ENCODE data around the gene EDEM1.

EDEM1 gene

DNA sequence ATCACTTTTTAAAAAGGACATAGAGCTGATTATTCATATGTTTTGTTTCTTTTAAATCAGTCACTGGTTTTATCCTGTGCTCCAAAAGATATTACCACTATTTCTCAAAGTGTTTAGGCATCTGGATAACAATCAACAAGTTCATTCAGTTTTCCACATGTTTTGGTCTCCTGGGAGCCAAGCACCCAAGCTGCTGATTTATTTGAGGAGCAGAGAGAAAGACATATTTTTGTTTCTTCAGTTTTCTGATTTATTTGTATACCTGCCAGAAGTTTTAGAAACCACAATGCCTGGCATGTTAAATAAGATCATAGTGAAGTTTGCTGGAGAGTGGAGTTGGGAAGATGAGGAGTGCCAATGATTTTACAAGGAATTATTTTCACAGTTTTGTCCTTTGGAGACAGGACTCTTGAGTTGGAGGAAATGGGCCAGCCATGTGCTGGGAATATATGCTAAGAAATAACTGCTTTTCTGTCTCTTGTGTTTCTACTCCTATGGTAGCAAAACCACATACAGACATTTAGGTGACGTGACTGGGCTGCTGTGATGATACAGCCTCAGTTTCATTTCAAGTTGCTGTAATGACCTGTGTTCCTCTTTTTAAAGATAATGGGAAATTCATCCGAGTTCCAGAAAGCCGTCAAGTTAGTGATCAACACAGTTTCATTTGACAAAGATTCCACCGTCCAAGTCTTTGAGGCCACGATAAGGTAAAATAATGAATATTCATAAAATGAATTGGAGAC lies 11.7 kb downstream of the EDEM1 start:
- no peak for DNase-seq (ENCODE audit: low spot score)

DNA sequence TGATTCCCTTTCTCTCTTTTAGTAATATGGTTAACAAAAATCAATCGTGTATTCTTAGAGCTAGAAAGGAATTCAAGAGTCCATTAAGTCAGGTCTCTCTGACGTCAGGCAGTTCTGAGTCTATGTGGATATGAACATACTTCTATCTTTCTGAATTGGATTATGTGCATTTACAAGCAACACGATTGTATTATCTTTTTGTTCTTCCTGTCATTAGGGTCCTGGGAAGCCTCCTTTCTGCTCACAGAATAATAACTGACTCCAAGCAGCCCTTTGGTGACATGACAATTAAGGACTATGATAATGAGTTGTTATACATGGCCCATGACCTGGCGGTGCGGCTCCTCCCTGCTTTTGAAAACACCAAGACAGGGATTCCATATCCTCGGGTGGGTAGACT lies 14.0 kb downstream of the EDEM1 start:
- DNase-seq (ENCODE audit: low spot score): no peak

DNA sequence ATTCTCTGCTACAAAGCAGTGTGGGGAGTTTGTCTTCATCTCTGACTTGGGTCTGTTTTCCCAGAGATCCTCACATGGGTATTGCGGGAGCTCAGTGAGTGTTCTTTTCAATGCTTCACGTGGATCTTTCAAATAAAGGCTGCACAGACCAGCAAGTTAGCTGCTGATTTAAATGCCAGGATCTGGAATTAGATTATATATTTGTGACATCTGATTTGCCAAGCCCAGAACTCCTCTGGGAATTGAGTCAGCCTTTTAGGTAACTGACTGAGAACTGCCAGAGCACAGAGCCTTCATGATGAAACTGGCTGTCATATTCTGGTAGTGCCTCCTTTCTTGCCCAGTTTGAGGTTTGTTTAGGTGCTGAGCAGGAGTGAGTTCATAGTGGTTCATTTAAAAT lies 14.7 kb downstream of the EDEM1 start:
- no peak for DNase-seq (ENCODE audit: low spot score)

DNA sequence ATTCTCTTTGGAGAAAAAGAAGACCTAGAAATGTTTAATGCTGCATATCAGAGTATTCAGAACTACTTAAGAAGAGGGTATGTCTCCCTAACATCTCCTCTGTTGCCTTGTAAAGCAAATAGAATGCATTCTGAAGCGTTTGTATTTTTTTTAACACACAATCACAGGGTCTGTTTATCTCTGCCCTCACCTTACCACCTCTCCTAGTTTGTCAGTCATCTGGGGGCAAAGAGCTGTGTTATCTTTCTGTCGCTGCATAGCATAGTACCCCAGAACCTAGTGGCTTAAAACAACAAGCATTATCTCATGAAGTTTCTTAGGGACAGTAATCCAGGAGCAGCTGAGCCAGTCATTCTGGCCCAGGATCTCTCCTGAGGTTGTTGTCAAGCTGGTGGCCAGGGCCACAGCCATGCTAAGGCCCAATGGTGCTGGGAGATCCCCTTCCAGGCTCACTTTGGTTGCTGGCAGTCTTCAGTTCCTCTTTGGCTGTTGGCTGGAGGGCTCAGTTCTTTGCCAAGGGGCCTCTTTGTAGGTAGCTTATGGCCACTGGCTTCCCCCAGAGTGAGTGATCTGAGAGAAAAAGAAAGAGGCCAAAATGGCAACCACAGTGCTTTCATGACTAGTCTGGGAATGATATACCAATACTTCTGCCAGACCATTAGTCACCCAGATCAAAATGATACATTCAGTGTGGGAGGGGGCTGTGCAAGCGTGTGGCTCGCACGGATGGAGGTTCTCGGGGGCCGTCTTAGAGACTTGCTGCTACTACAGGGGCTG lies 17.8 kb downstream of the EDEM1 start:
- no peak for DNase-seq (ENCODE audit: low spot score)

DNA sequence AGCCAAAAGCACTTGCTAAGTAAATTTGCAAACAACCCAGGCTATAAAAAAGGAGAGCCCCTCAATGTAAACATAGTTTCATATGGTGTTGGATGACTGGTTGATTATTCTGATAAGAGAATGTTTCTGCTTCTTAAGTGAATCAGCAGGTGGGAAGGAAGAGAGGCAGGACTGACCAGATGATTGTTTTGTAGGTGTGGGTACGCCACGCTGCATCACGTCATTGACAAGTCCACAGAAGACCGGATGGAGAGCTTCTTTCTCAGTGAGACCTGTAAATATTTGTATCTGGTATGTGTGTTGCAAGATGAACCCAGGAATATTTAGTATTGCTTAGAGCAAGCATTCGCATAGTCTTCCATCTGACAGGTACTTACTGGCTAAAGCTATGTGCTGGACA lies 23.4 kb downstream of the EDEM1 start:
- DNase-seq (ENCODE audit: low spot score): no peak

DNA sequence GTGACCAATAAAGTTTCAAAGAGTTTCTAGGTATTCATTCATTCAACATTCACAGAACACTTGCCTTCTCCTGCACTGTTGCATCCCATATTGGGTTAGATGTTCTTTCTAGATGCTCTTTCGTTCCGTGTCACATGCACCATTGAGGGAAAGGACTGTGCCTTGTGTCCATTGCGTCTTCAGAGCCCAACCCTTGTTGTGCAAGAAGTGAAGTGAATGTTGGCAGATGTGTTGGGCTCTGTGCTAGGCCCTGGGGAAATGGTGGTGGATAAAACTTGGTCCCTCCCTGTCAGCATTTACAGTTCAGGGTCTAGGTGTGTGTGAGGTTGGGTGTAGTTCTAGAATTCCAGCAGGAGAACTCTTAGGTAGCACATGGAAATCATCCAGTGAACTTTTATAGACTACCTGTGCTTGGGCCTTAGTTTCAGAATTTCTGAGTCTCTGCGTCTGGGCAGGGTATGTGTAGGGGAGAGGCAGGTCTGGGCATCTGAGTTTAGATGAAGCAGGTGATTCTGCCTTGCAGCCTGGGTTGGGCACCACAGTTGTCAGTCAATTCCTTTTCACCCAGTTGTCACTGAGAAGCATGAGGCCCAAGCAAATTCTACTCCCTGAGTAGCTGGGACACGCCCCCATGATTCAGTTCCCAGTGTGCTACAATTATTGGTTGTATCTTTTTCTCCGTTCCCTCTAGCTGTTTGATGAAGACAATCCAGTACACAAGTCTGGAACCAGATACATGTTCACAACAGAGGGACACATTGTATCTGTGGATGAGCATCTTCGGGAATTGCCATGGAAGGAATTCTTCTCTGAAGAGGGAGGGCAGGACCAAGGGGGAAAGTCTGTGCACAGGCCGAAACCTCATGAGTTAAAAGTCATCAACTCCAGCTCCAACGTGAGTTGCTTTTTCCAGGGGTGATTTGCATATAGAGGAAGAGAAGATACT lies 25.4 kb downstream of the EDEM1 start:
- DNase-seq (ENCODE audit: low spot score): peak; percentile 39

DNA sequence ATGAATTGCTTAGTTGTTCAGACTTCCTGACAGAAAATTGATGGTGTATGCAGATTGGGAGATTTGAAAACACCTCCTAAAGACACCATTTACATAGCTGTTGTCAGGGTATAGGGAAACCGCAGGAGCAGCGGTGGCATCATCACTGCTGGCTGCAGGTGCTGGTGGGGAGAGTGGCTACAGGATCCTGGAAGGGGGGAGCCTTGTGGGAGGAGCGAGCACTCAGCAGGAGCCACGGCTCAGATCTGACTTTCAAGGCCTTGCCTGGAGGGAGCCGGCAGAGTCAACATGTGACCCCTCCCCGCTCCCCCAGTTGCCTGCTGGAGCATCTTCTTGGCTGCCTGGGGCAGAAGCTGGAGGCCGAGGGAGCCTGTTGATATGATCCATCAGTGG lies 26.1 kb downstream of the EDEM1 start:
- peak; percentile 71 for DNase-seq (ENCODE audit: low spot score)

DNA sequence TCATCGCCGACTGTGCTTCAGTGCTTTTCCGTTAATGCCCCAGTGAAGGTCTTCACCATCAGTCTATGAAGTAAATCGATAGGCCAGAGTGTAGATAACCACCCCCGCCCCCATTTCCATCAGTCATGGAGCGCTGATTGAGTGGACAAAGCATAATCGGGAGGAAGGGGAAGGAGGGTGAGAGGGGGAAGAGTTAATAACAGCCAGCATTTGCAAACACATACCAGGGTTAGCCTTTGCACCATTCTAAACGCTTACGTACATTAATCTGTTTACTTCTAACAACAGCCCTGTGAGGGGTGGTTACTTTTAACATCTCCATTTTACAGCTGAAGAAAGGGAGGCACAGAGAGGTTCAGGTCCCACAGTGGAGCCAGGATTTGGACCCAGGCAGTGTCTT lies 26.8 kb downstream of the EDEM1 start:
- DNase-seq (ENCODE audit: low spot score): no peak

DNA sequence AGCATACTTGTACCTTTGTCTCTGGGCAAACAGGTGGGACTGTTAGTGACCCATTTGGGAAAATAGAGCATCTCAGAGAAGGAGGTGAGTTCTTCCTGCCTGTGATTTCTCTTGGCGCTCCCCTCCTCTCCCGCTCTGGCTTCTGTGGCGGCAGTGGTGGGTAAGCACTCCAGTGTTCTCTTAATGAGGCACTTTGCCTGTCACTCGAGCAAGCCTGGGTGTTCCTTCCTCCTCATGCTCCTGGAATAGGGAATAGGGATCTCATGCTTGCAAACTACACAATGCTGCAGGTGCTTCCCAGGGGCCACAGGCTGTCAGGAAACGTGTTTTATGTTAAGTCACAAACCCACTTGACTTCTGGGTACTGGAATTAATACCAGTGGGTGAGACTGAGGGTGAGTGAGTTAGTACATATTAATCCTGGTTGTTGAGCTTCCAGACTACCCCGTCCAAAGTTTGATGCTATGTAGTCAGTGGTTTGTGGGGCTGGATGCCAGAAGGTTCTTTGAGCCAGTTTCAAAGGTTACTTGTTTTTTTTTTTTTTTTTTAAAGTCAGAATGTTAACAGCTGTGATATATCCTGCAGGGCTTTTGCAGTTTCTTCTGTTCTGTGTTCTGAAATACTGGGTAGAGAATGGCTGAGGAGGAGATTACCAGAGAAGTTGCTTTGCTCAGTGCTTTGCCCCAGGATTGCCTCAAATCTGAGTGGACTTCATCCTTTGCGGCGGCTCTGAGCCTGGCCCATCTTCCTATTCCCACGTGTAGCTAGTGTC lies 30.5 kb downstream of the EDEM1 start:
- no peak for DNase-seq (ENCODE audit: low spot score)

DNA sequence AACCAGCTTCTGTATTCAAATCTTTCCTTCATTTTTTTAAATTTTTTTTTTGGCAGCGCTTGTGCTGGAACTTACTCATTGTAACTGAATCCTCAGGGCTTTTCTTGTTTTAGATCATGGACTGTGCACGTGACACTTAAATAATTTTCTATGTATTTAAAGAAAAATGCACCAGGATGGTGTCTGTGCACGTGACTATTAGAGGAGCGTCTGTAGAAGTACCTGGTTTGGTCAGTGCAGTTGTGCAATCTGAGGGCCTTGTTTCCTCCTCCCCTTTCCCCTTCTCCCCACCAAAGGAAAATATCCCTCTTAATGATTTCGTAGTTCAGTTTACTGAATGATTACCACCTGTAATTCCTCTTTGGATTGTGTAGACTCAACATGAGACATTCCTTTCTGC lies 31.3 kb downstream of the EDEM1 start:
- DNase-seq (ENCODE audit: low spot score): no peak

DNA sequence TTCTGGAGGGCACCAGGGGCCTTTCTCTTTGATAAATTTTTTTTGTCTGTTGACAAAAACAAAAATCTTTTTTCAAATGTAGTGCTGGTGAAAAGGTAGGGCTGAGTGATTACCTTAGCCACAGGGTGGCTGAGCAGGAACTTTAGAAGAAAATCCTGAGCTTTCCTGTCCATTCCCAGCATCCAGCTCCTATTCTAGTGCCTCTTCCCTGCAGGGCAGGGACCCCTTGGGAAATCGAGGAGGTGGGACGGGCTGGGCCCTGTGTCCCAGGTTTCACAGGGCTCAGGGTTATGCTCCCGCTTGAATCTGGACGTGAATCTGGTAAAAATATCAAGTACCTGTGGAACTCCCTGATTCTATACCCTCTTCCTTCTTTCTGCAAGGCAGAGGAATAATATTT lies 31.7 kb downstream of the EDEM1 start:
- DNase-seq (ENCODE audit: low spot score): peak; percentile 35

DNA sequence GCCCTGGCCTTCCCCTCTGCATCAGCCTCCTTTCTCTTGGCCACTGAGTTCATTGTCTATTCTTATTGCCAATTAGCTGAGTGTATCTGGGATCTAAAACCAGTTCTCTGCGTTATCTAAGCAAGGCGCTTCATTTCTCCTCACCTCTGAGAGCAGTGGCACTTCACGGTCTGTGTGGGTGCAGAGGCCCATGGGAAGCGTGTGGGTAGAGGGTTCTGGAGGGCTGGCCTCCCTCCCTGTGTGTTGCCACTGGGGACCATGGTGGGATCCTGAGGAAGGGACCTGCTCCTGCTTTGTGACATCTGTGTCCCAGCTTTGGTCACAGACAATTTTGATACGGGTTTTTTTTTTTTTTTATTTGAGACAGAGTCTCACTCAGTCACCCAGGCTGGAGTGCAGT lies 32.7 kb downstream of the EDEM1 start:
- no peak for DNase-seq (ENCODE audit: low spot score)

DNA sequence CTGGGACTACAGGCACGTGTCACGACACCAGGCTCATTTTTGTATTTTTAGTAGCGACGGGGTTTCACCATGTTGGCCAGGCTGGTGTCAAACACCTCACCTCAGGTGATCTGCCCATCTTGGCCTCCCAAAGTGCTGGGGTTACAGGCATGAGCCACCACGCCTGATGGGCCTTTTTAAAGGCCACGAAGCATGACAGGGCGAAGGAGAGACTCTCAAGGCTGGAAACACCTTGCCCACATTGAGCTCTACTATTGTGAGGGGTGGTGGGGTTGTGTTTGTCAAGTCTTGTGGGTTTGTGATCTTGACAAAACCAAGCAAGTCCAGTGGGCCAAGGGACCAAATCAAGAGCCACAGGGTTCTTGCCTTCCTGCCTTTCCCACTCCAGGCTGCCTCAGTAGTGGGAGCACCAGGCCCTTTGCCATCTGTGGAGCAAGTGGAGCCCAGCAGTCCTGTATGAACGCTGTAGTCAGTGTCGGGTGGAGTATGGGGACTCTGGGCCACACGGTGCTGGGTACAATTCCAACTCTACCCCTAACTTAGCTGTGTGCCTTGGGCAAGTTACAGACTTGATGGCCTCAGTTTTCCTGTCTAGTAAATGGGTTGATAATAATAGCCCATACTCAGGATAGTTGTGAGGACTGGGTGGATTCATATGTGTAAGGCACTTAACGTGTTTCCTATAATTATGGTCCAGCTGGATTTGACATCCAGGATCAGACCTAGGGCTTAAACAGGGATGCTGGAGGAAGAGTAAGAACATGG lies 33.3 kb downstream of the EDEM1 start:
- no peak for DNase-seq (ENCODE audit: low spot score)

DNA sequence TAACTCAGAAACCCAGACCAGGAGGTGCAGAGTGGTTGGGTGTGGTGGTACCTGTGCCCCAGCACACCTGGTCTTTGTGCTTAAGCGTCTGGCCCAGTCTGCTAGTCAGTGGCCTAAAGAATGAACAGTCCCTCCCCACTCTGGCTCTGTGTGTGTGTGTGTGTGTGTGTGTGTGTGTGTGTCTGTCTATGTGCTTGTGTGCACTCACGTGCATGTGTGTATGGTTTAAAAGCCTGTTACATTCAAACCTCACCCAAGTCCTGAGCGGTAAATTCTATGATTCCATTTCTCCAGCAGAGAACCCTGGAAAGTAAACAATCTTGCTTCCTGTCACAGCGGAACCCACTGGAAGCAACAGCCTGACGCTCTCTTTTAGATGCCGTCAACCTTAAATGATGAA lies 34.2 kb downstream of the EDEM1 start:
- no peak for DNase-seq (ENCODE audit: low spot score)

DNA sequence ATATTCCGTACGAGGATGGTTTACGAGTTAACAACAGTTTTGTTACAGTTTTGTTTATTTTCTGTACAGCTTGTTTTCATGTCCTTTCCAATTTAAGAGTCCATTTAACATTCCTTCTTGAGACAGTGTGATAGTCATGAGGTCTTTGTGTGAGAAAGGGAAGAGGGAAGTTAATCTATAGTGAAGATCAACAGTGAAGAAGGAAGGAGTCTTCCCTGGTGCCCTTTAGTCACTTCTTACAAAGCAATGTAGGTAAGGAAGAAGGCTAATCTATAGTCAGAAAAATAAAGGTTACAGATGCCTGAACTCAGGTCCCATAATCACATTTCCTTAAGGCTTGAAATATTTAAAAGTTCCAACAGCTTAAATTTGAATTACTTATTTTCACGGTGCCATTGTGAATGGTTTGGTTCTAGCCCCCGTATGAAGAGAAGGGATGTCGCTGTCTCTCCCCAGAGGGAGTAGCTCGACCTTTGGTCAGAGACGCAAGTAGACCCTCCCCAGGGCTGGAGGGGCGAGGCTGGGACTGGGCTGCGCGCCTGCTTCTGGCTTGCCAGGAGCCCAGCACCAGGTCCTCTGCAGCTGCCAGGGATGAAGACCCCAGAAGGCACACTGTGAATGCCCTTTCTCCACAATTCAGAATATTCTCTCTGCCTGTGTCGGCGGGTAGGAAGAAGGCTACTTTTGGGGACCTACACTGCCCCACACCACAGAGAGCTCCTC lies 34.9 kb downstream of the EDEM1 start:
- DNase-seq (ENCODE audit: low spot score): no peak

DNA sequence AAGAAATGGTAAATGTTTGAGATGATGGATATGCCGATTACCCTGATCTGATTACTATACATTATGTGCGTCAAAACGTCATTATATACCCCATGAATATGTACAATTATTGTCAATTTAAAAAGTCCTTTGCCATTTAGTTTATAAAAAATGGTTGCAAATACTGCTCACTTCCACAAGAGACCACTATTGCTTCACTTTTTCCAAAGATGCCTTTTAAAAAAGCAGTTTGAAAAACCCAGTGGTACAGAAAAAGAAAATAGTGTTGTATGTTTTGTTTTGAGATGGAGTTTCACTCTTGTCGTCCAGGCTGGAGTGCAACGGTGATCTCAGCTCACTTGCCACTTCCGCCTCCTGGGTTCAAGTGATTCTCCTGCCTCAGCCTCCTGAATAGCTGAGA lies 39.3 kb downstream of the EDEM1 start:
- no peak for DNase-seq (ENCODE audit: low spot score)

DNA sequence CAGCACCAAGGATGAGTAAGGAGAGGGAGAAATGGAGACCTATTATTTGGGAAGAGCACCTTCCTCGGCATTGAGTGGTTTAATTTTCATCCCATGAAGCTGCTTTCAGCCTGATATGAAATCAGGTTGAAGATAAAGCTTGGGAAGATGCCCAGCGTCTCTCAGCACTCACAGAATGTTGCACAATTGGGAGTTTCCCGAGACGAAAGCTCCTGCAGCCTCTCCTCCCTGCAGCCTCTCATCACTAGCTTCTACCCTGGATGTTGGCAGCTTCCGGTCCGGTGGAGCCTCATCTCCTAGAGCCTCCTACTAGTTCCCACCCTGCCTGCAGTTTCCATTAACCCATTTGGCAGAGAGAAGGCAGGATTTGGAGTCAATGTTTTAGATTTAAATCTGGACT lies 40.3 kb downstream of the EDEM1 start:
- no peak for DNase-seq (ENCODE audit: low spot score)

DNA sequence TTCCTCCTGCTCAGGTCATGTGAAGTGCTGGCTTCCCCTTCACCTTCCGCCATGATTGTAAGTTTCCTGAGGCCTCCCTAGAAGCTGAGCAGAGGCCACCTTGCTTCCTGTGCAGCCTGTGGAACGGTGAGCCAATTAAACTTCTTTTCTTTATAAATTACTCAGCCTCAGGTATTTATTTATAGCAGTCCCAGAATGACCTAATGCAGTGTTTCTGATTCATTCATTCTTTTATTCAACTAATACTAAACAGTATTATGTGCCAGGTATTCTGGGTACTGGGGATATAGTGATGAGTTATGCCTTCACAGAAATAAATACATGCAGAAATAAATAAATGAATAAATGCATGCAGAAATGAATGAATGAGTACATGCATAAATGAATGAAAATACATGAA lies 41.9 kb downstream of the EDEM1 start:
- no peak for DNase-seq (ENCODE audit: low spot score)

DNA sequence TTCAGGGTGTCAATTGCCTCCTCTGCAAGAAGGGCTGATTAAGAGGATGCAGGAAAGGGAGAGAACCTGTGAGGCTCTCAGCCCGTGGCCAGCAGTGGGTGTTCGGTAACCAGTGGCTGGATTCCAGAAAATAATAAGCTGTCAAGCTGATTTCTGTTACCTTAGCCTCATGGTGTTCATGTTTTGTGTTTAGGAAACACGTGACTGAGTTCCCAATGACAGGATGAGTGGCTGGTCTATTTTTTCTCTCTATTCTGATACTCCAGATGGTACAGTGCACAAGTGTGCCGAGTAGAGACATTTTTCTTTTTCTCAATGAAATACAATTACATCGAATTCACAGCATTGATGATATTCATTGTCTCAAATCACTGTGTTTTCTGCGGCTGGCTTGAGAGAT lies 43.6 kb downstream of the EDEM1 start:
- DNase-seq (ENCODE audit: low spot score): no peak

DNA sequence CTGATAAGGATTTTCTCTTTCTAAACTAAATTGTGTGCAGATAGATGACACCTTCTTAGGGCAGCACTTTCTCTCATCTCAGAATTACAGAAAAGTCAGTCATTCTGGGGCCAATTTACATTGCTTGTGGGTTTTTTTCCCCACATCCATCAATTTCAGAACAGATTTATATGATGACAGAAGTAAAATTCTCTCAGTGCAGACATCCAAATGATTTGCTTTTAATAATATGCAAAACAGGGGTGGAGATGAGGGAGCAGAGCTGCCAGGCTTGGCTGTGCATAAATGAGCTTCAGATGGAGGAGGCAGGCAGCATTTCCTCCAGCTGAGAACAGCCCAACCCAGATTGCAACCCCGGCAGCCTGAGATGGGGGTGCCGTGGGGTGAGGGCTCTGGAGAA lies 44.0 kb downstream of the EDEM1 start:
- DNase-seq (ENCODE audit: low spot score): no peak

All from iPS-NIHi11 (cell line).